ENCODE data around the gene PPFIA1.
"Not testable (repeated sequence)": the region's sequence is repeated elsewhere in the genome, so short reads cannot be mapped to it uniquely, and the experiment has no call there.

PPFIA1 gene

GRCh38 chr11:70288721-70289120 is 18.2 kb downstream of the PPFIA1 start:
- POLR2A ChIA-PET, result no interaction called here
- TF ChIP-seq HDGF (IDR thresholded peaks at IDR 0.05; ENCODE audit: borderline replicate concordance) (no peak), LEF1 (IDR thresholded peaks at IDR 0.05; ENCODE audit: borderline replicate concordance) (no peak), FOXA1 (IDR thresholded peaks at IDR 0.05) (no peak), BHLHE40 (IDR thresholded peaks at IDR 0.05; ENCODE audit: borderline replicate concordance) (no peak), L3MBTL2 (conservative IDR thresholded peaks at IDR 0.05) (no peak), ZNF384 (IDR thresholded peaks at IDR 0.05) (no peak), FOXK2 (IDR thresholded peaks at IDR 0.05) (no peak), PKNOX1 (IDR thresholded peaks at IDR 0.05) (no peak), ARNT (IDR thresholded peaks at IDR 0.05) (no peak), SUZ12 (IDR thresholded peaks at IDR 0.05) (no peak), NFRKB (IDR thresholded peaks at IDR 0.05) (no peak), FOXM1 (IDR thresholded peaks at IDR 0.05; ENCODE audit: borderline replicate concordance) (no peak), ELF4 (IDR thresholded peaks at IDR 0.05) (no peak), SP1 (IDR thresholded peaks at IDR 0.05) (no peak)
- no peak for DNase-seq (ENCODE audit: extremely low spot score)
- CTCF ChIA-PET, result no interaction called here

- no peak for DNase-seq (ENCODE audit: extremely low spot score)
- ChIA-PET CTCF (no interaction called here), POLR2A (interaction anchor here (1.4 kb wide), 1 partner anchor 12 kb away, joined by 3 read pairs; no protein-coding TSS in a partner anchor)
- TF ChIP-seq CTBP1 (IDR thresholded peaks at IDR 0.05; ENCODE audit: borderline replicate concordance) (no peak), SUZ12 (IDR thresholded peaks at IDR 0.05) (no peak), SP1 (IDR thresholded peaks at IDR 0.05) (no peak), ARNT (IDR thresholded peaks at IDR 0.05) (no peak), PKNOX1 (IDR thresholded peaks at IDR 0.05) (no peak), TARDBP (IDR thresholded peaks at IDR 0.05) (no peak), L3MBTL2 (conservative IDR thresholded peaks at IDR 0.05) (no peak), FOXA1 (IDR thresholded peaks at IDR 0.05) (no peak), FOXM1 (IDR thresholded peaks at IDR 0.05; ENCODE audit: borderline replicate concordance) (no peak), LEF1 (IDR thresholded peaks at IDR 0.05; ENCODE audit: borderline replicate concordance) (no peak), FOXK2 (IDR thresholded peaks at IDR 0.05) (no peak)
Measured at GRCh38 chr11:70289582-70289981, 19.1 kb downstream of the PPFIA1 start.

GRCh38 chr11:70290361-70291065 is 20.0 kb downstream of the PPFIA1 start:
- no peak for DNase-seq (ENCODE audit: extremely low spot score)
- ChIA-PET POLR2A (interaction anchor here (1.4 kb wide), 1 partner anchor 11 kb away, joined by 3 read pairs; no protein-coding TSS in a partner anchor), CTCF (interaction anchor here (0.7 kb wide), 1 partner anchor 13 kb away, joined by 4 read pairs; no protein-coding TSS in a partner anchor)
- TF ChIP-seq LEF1 (IDR thresholded peaks at IDR 0.05; ENCODE audit: borderline replicate concordance), result no peak
- no peak for TF ChIP-seq ARNT (IDR thresholded peaks at IDR 0.05)
- TF ChIP-seq TARDBP (IDR thresholded peaks at IDR 0.05), result no peak
- no peak for TF ChIP-seq FOXA1 (IDR thresholded peaks at IDR 0.05)
- TF ChIP-seq CTBP1 (IDR thresholded peaks at IDR 0.05; ENCODE audit: borderline replicate concordance), result no peak
- no peak for TF ChIP-seq NFRKB (IDR thresholded peaks at IDR 0.05)
- TF ChIP-seq ZNF384 (IDR thresholded peaks at IDR 0.05), result no peak

- POLR2A ChIA-PET, result no interaction called here
- TF ChIP-seq ZNF384 (IDR thresholded peaks at IDR 0.05), result no peak
- TF ChIP-seq ELF4 (IDR thresholded peaks at IDR 0.05), result no peak
- no peak for TF ChIP-seq LEF1 (IDR thresholded peaks at IDR 0.05; ENCODE audit: borderline replicate concordance)
- no peak for TF ChIP-seq NFRKB (IDR thresholded peaks at IDR 0.05)
- no peak for TF ChIP-seq FOXA1 (IDR thresholded peaks at IDR 0.05)
- TF ChIP-seq FOXK2 (IDR thresholded peaks at IDR 0.05), result no peak
- no peak for TF ChIP-seq ARNT (IDR thresholded peaks at IDR 0.05)
- no peak for TF ChIP-seq PKNOX1 (IDR thresholded peaks at IDR 0.05)
- CTCF ChIA-PET, result no interaction called here
- DNase-seq (ENCODE audit: extremely low spot score), result no peak
Measured at GRCh38 chr11:70292166-70292565, 21.7 kb downstream of the PPFIA1 start.

- DNase-seq (ENCODE audit: extremely low spot score), result no peak
- POLR2A ChIA-PET, result no interaction called here
- CTCF ChIA-PET, result no interaction called here
- TF ChIP-seq SUZ12 (IDR thresholded peaks at IDR 0.05) (no peak), FOXA1 (IDR thresholded peaks at IDR 0.05) (no peak), L3MBTL2 (conservative IDR thresholded peaks at IDR 0.05) (no peak), SP1 (IDR thresholded peaks at IDR 0.05) (no peak), PKNOX1 (IDR thresholded peaks at IDR 0.05) (no peak), NFRKB (IDR thresholded peaks at IDR 0.05) (no peak), ELF4 (IDR thresholded peaks at IDR 0.05) (no peak), FOXK2 (IDR thresholded peaks at IDR 0.05) (no peak), TARDBP (IDR thresholded peaks at IDR 0.05) (no peak), ZNF384 (IDR thresholded peaks at IDR 0.05) (no peak), ARNT (IDR thresholded peaks at IDR 0.05) (no peak), HDGF (IDR thresholded peaks at IDR 0.05; ENCODE audit: borderline replicate concordance) (no peak), BHLHE40 (IDR thresholded peaks at IDR 0.05; ENCODE audit: borderline replicate concordance) (no peak), FOXM1 (IDR thresholded peaks at IDR 0.05; ENCODE audit: borderline replicate concordance) (no peak), LEF1 (IDR thresholded peaks at IDR 0.05; ENCODE audit: borderline replicate concordance) (no peak), CTBP1 (IDR thresholded peaks at IDR 0.05; ENCODE audit: borderline replicate concordance) (no peak)
Measured at GRCh38 chr11:70292863-70293262, 22.4 kb downstream of the PPFIA1 start.

- DNase-seq (ENCODE audit: extremely low spot score); CTCF ChIA-PET; POLR2A ChIA-PET: not testable (repeated sequence)
Measured at GRCh38 chr11:70295166-70295565, 24.7 kb downstream of the PPFIA1 start.

All from HEK293T (cell line).